ENCODE measurements around the gene CAMK2B. TPM values are rescaled to one million over a fixed set of nuclear protein-coding genes. Genes with fewer than 3 reads are reported as not detected.

Gene CAMK2B
- total RNA-seq, 1 donor from 2014 or later, result not detected

- no peak for FAIRE-seq
- no peak overlapping the region for H3K4me3 ChIP-seq (ENCODE audit: low read depth, low read length)
- peaks cover 2% of the 10 kb centered on the region for H3K27me3 ChIP-seq (ENCODE audit: control insufficient read depth, insufficient read depth, low read length)
- TF ChIP-seq, protein P1, sequence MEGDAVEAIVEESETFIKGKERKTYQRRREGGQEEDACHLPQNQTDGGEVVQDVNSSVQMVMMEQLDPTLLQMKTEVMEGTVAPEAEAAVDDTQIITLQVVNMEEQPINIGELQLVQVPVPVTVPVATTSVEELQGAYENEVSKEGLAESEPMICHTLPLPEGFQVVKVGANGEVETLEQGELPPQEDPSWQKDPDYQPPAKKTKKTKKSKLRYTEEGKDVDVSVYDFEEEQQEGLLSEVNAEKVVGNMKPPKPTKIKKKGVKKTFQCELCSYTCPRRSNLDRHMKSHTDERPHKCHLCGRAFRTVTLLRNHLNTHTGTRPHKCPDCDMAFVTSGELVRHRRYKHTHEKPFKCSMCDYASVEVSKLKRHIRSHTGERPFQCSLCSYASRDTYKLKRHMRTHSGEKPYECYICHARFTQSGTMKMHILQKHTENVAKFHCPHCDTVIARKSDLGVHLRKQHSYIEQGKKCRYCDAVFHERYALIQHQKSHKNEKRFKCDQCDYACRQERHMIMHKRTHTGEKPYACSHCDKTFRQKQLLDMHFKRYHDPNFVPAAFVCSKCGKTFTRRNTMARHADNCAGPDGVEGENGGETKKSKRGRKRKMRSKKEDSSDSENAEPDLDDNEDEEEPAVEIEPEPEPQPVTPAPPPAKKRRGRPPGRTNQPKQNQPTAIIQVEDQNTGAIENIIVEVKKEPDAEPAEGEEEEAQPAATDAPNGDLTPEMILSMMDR (IDR thresholded peaks at IDR 0.05; ENCODE audit: insufficient read depth, low read length, severe bottlenecking), result no peak
- no peak for DNase-seq (ENCODE audit: low read depth)
- H3K36me3 ChIP-seq (ENCODE audit: control insufficient read depth, insufficient read depth, low read length), result no peaks in the 10 kb centered on the region
Observed at GRCh38 chr7:44222074-44222473, 103.3 kb downstream of the CAMK2B start.

- Histone ChIP-seq H3K4me3 (ENCODE audit: low read depth, low read length) (no peak overlapping the region), H3K27me3 (ENCODE audit: control insufficient read depth, insufficient read depth, low read length) (peaks cover 2% of the 10 kb centered on the region), H3K36me3 (ENCODE audit: control insufficient read depth, insufficient read depth, low read length) (no peaks in the 10 kb centered on the region)
- no peak for FAIRE-seq
- DNase-seq (ENCODE audit: low read depth), result no peak
- TF ChIP-seq, protein P1 (IDR thresholded peaks at IDR 0.05; ENCODE audit: insufficient read depth, low read length, severe bottlenecking), result no peak
Observed at GRCh38 chr7:44221231-44221791, 104.1 kb downstream of the CAMK2B start.

DNA sequence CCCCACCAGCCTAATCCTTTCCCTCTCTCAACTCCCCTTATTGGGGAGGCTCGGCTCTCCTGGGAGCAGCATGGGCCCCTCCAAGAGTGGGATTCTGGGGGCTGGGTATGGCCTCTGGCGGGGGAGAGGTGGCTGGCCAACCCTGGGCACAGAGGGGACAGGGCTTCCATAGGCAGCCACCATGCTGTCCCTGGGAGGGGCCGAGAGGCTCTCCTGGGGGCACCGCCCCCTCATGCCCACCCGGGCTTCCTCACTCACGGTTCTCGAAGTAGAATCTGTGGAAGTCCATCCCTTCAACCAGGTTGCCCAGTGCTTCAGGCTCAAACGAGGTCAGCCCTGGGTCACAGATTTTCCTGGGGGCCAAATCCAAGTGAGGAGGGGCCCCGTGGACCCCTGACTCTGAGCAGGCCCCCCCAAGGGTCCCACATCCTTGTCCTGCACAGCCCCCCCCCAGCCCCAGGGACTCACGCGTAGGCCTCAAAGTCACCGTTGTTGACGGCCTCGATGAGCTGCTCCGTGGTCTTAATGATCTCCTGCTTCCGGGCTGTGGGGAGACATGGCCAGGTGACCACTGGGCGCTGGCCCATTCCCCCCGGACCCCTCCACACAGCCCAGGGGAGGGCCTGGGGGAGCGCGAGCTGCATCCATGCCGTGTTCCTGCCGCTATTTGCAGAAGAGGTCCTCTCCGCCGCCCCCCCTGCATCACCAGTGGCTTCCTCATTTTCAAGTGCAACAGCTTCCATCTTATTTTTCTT lies 104.9 kb downstream of the CAMK2B start:
- H3K27me3 ChIP-seq (ENCODE audit: control insufficient read depth, insufficient read depth, low read length), result peaks cover 2% of the 10 kb centered on the region
- H3K4me3 ChIP-seq (ENCODE audit: low read depth, low read length), result no peak overlapping the region
- no peaks in the 10 kb centered on the region for H3K36me3 ChIP-seq (ENCODE audit: control insufficient read depth, insufficient read depth, low read length)
- no peak for DNase-seq (ENCODE audit: low read depth)
- FAIRE-seq, result no peak
- TF ChIP-seq, protein P1 (IDR thresholded peaks at IDR 0.05; ENCODE audit: insufficient read depth, low read length, severe bottlenecking), result no peak

- FAIRE-seq, result no peak
- DNase-seq (ENCODE audit: low read depth), result no peak
- TF ChIP-seq, protein P1 (IDR thresholded peaks at IDR 0.05; ENCODE audit: insufficient read depth, low read length, severe bottlenecking), result no peak
Observed at GRCh38 chr7:44220046-44220357, 105.4 kb downstream of the CAMK2B start.

DNA sequence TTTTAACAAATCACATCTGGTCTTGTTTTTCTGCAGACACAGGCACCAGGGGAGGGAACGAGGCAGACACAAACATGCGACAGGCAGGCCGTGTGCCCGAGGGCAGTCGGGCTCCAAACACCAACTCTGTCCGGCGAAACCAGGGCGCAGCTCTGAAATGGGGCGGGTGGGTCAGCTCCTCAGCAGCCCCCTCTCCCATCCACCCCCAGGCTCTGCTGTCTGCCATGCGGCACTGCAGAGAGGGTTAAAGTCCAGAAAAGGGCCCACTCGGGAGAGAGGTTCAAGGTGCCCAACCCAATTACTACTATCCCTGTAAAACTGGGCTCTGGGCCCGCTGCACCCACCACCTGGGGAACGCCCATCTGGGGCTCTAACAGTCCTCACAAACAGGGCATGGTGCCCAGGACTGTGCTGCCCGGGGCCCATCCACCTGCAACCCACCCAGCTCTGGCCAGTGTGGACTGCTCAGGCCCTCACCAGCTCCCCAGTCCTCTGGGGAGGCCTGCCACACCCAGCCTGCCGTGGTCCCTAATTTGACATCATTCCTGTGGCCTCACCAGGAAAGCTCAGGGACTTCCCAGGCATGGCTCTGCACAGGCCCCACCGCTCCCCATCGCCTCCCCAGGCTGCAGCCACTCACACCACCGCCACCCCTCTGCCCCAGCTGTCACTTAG lies 105.9 kb downstream of the CAMK2B start:
- TF ChIP-seq, protein P1 (IDR thresholded peaks at IDR 0.05; ENCODE audit: insufficient read depth, low read length, severe bottlenecking), result no peak
- no peak for FAIRE-seq
- Histone ChIP-seq H3K4me3 (ENCODE audit: low read depth, low read length) (no peak overlapping the region), H3K27me3 (ENCODE audit: control insufficient read depth, insufficient read depth, low read length) (peaks cover 2% of the 10 kb centered on the region), H3K36me3 (ENCODE audit: control insufficient read depth, insufficient read depth, low read length) (no peaks in the 10 kb centered on the region)
- DNase-seq (ENCODE audit: low read depth), result no peak

More at GRCh38 chr7:44220046-44220357, 105.4 kb downstream of the CAMK2B start:
- Histone ChIP-seq H3K27me3 (ENCODE audit: control insufficient read depth, insufficient read depth, low read length) (peaks cover 2% of the 10 kb centered on the region), H3K4me3 (ENCODE audit: low read depth, low read length) (no peak overlapping the region), H3K36me3 (ENCODE audit: control insufficient read depth, insufficient read depth, low read length) (no peaks in the 10 kb centered on the region)
